Activated CD4-positive, alpha-beta T cell treated with anti-CD3 and anti-CD28 coated beads, Interleukin-2, amount 50 U/mL, for 24 hours (primary cell): ENCODE data around the gene ATP8B1.

Experiments used
- DNase-seq, 2 donors: peaks; one replicate each; pipeline ENCODE4 v3.0.0-alpha.2; 2020; ENCODE audit warnings: low read depth in 1 of 2, low spot score in 1 of 2

Gene ATP8B1

DNA sequence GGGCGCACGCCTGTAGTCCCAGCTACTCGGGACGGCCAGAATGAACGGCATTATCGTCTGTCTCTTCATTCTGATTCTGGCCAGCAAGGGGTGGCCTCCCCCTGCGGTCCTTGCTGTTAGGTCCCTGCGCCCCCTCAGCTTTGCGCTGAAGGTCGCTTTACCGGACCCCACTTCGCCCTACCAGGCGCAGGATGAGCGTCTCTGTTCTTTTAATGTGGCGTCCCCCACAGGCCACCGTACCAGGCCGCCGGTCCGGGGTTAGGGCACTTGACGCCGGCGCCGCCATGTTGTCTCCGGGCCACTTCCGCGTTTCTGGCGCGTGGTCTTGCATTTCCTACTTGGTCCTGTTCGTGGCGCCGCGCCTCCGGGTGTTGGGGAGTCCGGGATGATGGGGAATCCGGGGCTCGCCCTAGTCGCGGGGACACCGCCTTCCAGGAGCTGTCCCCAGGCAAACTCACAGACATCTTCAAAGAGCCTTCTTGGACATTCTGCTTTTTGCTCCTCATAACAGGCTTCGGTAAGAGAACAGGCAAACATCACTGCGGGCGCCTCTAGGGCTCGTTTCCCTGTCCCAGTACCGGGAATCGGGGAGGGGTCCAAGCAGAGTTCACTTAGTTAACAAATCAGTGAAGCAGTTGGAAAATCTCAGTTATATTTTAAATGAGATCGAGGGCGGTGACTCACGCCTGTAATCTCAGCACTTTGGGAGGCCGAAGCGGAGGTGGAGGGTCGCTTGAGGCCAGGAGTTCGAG is 172.9 kb downstream of the ATP8B1 start:
- DNase-seq = peak; percentile 94

DNA sequence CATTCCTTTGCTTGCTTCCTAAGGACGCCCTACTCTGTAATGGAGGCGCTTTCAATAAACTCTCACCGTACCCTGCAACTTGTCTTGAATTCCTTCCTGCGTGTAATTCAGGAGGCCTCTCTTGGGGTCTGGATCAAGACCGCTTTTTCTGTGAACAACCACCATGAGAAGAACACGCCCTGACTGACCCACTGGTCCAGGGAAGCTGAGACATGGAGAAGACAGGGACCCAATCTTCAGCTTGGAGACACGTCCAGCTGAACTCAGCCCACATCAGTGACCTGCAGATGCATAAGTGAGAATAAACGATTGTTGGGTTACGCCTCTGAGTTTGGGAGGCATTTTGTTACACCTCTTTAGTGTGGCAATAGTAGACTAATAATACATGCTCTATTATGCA is 173.7 kb downstream of the ATP8B1 start:
- DNase-seq = no peak

DNA sequence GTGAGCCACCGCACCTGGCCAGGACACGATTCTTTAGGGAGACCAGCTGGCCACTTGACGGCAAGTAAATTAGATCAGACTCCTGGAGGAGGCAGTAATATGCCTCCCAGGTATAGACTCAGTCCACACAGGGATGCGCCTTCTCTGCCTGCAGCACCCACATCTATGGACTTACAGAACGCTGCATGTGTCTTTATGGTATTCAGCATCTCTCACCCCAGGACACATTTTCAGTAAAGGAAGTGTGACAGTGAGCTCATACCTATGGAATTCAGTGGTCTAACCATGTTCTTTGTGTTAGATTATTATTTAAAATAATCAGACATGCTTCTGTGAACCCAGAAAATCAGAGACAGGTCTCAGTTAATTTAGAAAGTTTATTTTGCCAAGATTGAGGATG is 175.6 kb downstream of the ATP8B1 start:
- DNase-seq = no peak

DNA sequence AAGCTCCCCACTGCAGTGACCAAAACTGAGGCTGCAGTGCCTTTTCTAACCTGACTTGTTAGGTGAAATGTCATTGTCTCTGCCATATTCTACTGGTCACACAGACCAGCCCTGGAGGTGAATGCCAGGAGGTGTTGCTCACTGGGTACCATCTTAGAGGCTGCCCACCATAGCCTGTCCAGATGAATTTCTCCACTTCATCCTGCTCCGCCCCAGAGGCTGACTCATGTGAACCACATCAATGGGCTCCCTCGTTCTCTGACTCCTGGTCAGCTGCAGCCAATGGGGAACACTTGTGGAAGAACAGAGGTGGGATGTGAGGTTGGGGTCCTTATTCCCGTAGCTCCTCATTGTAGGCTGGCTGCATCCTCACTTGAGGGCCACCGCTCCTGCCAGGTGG is 178.1 kb downstream of the ATP8B1 start:
- DNase-seq = no peak

DNA sequence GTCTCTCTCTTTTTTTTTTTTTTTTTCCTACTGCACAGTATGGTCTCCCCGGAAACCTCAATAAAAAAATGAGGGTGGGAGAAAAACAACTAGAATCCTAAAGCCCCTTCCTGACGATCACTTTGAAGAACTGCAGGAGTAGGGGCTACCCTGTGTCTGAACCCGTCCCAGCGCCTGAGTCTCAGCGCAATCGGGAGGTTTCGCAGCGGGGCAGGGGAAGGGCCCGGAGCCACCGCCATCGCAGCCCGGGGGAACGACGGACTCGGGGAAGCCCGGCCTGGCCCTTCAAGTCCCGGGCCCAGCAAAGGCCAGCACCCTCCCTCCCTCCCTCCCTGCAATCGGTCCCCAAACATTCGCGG is 181.9 kb downstream of the ATP8B1 start:
- no peak for DNase-seq

DNA sequence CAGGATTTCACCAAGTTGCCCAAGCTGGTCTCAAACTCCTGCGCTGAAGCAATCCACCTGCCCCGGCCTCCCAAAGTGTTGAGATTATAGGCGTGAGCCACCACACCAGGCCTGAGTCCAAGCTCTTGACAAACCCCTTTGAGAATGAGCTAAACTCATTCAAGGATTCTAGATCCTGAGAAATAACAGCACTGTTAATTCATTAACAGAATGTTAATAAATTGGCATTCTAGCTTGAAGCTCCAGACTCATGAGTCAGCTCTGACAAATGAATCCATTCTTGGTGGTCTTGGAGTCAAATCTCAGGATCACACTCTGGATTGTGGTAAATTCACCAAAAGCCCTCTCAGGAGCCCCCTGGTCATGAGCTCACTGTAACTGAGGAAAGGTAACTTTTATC is 183.2 kb downstream of the ATP8B1 start:
- no peak for DNase-seq

DNA sequence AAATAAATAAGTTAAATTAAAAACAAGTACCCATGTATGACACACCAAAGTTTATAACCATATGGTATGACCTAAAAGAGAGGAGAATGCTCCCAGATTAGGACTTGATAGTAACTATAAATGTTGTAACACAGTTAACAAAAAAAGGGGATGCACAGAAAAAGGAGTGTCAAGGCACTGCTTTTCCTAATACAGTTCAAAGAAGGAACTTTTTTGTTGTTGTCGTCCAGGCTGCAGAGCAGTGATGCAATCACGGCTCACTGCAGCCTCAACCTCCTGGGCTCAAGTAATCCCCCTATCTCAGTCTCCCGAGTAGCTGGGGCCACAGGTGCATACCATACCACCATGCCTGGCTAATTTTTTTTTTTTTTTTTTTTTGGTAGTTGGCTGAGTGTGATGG is 184.2 kb downstream of the ATP8B1 start:
- DNase-seq = no peak

DNA sequence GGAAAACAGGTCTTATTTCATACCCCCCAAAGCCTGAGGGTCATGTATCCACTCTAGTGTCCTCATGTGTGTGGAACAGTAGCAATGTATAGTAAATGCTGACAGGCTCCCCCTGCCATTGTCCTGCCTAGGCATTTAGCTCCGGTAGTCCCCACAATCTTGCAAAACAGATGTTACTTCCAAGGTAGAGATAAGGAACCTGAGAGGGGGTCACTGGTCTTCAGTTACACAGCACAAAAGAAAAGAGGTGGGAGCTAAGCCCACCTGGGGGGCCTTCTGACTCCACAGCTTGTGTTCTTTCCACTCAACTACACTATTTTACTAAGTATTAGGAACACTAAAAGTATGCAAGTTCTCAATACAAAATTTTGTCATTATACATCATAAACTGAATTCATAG is 199.2 kb downstream of the ATP8B1 start:
- no peak for DNase-seq
